ENCODE results near the gene VNN1. TPM values are rescaled to one million over a fixed set of nuclear protein-coding genes. Genes with fewer than 3 reads are reported as not detected.

Gene VNN1
- 10 to 100 TPM in 1 of 4 donors, 1 to 10 TPM in 3; 2.5 to 21.4 (median 6.0) TPM for total RNA-seq

- DNase-seq (ENCODE audit: low spot score) (no peak), ATAC-seq (ENCODE audit: low FRiP score) (no peak)
- no peak for TF ChIP-seq CTCF (IDR thresholded peaks at IDR 0.05)
Observed at GRCh38 chr6:132713352-132714134, at the start of gene VNN1. Gene VNN1 (minus strand): TSS chr6:132714055. CDS start chr6:132714035, 20 bp downstream.

GRCh38 chr6:132763269-132763668, 49.4 kb upstream of the VNN1 start:
- ATAC-seq (ENCODE audit: low FRiP score) (no peak), DNase-seq (ENCODE audit: low spot score) (no peak)
- no peak for TF ChIP-seq CTCF (IDR thresholded peaks at IDR 0.05)

GRCh38 chr6:132760256-132760655, 46.4 kb upstream of the VNN1 start:
- DNase-seq (ENCODE audit: low spot score) (no peak), ATAC-seq (ENCODE audit: low FRiP score) (no peak)
- TF ChIP-seq CTCF (IDR thresholded peaks at IDR 0.05), result no peak

GRCh38 chr6:132758689-132759088, 44.8 kb upstream of the VNN1 start:
- no peak for ATAC-seq (ENCODE audit: low FRiP score)
- DNase-seq (ENCODE audit: low spot score), result no peak
- TF ChIP-seq CTCF (IDR thresholded peaks at IDR 0.05), result no peak

GRCh38 chr6:132752255-132752654, 38.4 kb upstream of the VNN1 start:
- TF ChIP-seq CTCF (IDR thresholded peaks at IDR 0.05), result no peak

GRCh38 chr6:132751828-132752227, 38.0 kb upstream of the VNN1 start:
- ATAC-seq (ENCODE audit: low FRiP score), result no peak
- no peak for TF ChIP-seq CTCF (IDR thresholded peaks at IDR 0.05)

More at GRCh38 chr6:132752255-132752654, 38.4 kb upstream of the VNN1 start:
- DNase-seq (ENCODE audit: low spot score) (no peak), ATAC-seq (ENCODE audit: low FRiP score) (no peak)

GRCh38 chr6:132751306-132751705, 37.5 kb upstream of the VNN1 start:
- no peak for DNase-seq (ENCODE audit: low spot score)
- no peak for TF ChIP-seq CTCF (IDR thresholded peaks at IDR 0.05)
- no peak for ATAC-seq (ENCODE audit: low FRiP score)

More at GRCh38 chr6:132751828-132752227, 38.0 kb upstream of the VNN1 start:
- no peak for DNase-seq (ENCODE audit: low spot score)
